OCI-LY3 (cell line): Measurements from ENCODE around the gene CLRN2.

Source experiments
- H2AFZ ChIP-seq: fragments of 200-600, 300-600 bp; shearing (Covaris generic); 2 replicates; pipeline ENCODE4 v1.6.0; 2014; ENCODE audit warnings: antibody characterized with exemption, low read depth, low read length
- H3K27ac ChIP-seq: fragments of 200-600, 300-600 bp; sonication (generic); 2 replicates; pipeline ENCODE4 v1.5.1; 2014; ENCODE audit warnings: mild to moderate bottlenecking, low read length, moderate library complexity, mixed read lengths
- H3K27me3 ChIP-seq: fragments of 200-600, 300-600 bp; sonication (generic); 2 replicates; pipeline ENCODE4 v1.6.1; 2014; ENCODE audit warnings: low read depth, low read length, mixed read lengths
- H3K36me3 ChIP-seq: fragments of 200-600, 300-600 bp; sonication (generic); replicated peaks from 2 replicates; pipeline ENCODE3; 2014; ENCODE audit warnings: low read depth, low read length, mixed read lengths
- H3K4me1 ChIP-seq: fragments of 300-600, 200-600 bp; sonication (generic); 2 replicates; pipeline ENCODE4 v1.6.1; 2014; ENCODE audit warnings: low read length, mixed read lengths
- H3K4me2 ChIP-seq: fragments of 200-600, 300-600 bp; sonication (generic); 2 replicates; pipeline ENCODE4 v1.6.1; 2014; ENCODE audit warnings: low read length, mixed read lengths
- H3K4me3 ChIP-seq: fragments of 300-600, 200-600 bp; sonication (generic); 2 replicates; pipeline ENCODE4 v1.5.1; 2014; ENCODE audit warnings: antibody characterized with exemption, mild to moderate bottlenecking, low read length, moderate library complexity
- H3K79me2 ChIP-seq: fragments of 300-600, 200-600 bp; shearing (Covaris generic); 2 replicates; pipeline ENCODE4 v1.6.1; 2014; ENCODE audit warnings: mild to moderate bottlenecking, low read length, mixed read lengths
- H3K9ac ChIP-seq: fragments of 300-600, 200-600 bp; shearing (Covaris generic); 2 replicates; pipeline ENCODE4 v1.6.0; 2014; ENCODE audit warnings: mild to moderate bottlenecking, low read length, moderate library complexity
- H3K9me3 ChIP-seq: fragments of 200-600, 300-600 bp; shearing (Covaris generic); 2 replicates; pipeline ENCODE4 v1.6.1; 2014; ENCODE audit warnings: low read length, mixed read lengths; ENCODE audit not compliant: insufficient read depth
- H4K20me1 ChIP-seq: fragments of 200-600, 300-600 bp; sonication (generic); 2 replicates; pipeline ENCODE4 v1.6.1; 2016; ENCODE audit warnings: low read length, mixed read lengths; ENCODE audit not compliant: insufficient read depth
- EZH2phosphoT487 ChIP-seq: fragments of 200-600 bp; shearing (Covaris generic); IDR thresholded peaks from 2 replicates; pipeline ENCODE4 v1.6.1; 2018; ENCODE audit warnings: antibody characterized with exemption, mixed run types, low read depth
- TF ChIP-seq, protein P1 (sequence below): fragments of 200-600, 300-600 bp; sonication (generic); IDR thresholded peaks from 2 replicates; pipeline ENCODE4 v1.5.1; 2014; ENCODE audit warnings: antibody characterized with exemption, low read length, low read depth

The CLRN2 gene

DNA sequence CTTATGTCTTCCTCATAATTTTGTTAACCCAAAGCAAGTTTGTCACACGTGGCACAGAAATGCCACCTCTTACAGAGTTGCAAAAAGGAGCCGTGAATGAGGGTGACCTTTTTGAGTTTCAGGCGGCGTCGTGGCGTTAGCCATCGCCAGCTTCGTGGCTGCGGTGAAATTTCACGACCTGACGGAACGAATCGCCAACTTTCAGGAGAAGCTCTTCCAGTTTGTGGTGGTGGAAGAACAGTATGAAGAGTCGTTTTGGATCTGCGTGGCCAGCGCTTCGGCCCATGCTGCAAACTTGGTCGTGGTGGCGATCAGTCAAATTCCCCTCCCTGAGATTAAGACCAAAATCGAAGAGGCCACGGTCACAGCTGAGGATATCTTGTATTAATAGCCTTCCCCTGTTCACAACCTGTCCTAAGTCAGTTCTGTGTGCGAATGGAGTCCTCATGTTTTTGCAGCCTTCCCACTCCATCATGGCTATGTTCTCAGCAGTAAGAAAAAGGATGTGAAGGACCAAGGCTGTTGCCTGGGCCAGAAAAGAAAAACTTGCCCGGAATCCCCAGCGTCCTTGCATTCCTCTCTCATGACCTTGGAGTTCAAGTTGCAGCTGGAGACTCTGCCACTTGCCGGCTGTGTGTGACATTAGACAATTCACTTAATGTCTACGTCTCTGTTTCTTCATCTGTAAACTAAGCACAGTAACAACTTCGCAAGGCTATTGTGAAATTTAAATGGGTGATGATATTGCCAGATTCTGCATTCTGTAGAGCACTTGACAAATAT, 11.9 kb downstream of the CLRN2 start:
- H4K20me1 ChIP-seq: no peaks in the 10 kb centered on the region
- no peaks in the 10 kb centered on the region for H3K36me3 ChIP-seq
- no peaks in the 10 kb centered on the region for H3K9me3 ChIP-seq
- no peak overlapping the region for H3K9ac ChIP-seq
- peaks cover 3% of the 10 kb centered on the region; the same call in 1 of the 2 replicates for H3K27me3 ChIP-seq
- peaks cover 21% of the 10 kb centered on the region for H3K4me1 ChIP-seq
- H3K79me2 ChIP-seq: no peaks in the 10 kb centered on the region
- TF ChIP-seq, protein P1, sequence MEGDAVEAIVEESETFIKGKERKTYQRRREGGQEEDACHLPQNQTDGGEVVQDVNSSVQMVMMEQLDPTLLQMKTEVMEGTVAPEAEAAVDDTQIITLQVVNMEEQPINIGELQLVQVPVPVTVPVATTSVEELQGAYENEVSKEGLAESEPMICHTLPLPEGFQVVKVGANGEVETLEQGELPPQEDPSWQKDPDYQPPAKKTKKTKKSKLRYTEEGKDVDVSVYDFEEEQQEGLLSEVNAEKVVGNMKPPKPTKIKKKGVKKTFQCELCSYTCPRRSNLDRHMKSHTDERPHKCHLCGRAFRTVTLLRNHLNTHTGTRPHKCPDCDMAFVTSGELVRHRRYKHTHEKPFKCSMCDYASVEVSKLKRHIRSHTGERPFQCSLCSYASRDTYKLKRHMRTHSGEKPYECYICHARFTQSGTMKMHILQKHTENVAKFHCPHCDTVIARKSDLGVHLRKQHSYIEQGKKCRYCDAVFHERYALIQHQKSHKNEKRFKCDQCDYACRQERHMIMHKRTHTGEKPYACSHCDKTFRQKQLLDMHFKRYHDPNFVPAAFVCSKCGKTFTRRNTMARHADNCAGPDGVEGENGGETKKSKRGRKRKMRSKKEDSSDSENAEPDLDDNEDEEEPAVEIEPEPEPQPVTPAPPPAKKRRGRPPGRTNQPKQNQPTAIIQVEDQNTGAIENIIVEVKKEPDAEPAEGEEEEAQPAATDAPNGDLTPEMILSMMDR: no peak
- TF ChIP-seq EZH2phosphoT487: no peak
- no peak overlapping the region for H3K4me2 ChIP-seq
- no peak overlapping the region for H3K4me3 ChIP-seq
- no peak overlapping the region for H2AFZ ChIP-seq
- H3K27ac ChIP-seq: no peak overlapping the region

DNA sequence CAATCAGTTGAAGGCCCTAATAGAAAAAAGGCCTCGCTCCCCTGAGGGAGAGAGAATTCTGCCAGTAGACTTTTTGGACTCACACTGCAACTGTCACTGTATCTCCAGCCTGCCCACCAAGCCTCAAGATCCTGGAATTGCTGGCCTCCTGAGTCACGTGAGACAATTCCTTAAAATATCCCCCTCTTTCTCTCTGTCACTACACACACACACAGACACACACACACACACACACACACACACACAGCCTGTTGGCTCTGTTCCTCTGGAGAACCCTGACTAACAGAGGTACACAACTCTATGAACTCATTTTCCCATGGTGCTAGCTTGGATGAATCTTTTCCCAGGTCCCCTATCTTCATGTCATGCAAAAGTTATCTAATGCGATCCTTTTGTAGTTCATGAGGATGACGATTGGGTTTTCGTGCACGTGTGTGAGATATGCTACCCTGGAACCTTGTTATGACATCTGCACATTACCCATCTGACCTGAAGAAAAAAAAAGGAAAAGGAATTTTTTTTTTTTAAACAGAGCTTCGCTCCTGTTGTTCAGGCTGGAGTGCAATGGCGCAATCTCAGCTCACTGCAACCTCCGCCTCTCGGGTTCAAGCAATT, 13.7 kb downstream of the CLRN2 start:
- no peak overlapping the region for H3K9ac ChIP-seq

DNA sequence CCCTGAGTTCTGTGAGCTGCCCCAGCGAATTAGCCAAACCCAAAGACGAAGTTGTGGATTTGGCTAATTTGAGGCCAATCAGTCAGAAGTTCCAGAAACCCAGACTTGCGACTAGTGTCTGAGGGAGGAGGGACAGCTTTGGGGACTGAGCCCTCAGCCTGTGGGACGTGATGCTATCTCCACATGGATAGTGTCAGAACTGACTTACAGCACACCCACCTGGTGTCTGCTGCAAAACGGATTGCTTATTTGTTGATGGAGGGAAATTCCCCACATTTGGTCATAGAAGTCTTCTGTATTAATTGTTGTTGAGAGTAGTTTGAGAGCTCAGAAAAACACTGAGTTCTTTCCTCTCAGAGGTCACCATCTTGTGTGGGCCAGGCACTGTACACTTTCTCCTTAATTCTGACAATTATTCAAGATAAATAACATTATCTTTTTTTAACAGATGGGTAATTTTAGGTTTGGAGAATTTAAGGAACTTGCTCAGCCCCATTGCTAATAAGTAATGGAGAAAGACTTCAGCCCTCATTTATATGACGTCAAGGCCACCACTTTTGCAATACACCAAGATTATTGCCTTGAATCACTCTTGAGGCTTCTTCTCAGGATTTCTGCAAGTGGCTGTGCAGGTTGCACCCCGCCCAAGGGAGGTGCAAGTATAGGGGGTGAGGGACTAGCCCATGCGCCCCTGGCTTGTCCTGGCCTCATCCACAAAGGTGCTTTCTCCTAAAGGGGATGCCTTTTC, 16.7 kb downstream of the CLRN2 start:
- Histone ChIP-seq H3K9me3 (no peaks in the 10 kb centered on the region), H3K79me2 (no peaks in the 10 kb centered on the region), H3K4me3 (no peak overlapping the region), H2AFZ (no peak overlapping the region), H4K20me1 (no peaks in the 10 kb centered on the region), H3K4me2 (no peak overlapping the region), H3K4me1 (peaks cover 25% of the 10 kb centered on the region), H3K9ac (no peak overlapping the region), H3K36me3 (no peaks in the 10 kb centered on the region), H3K27me3 (peaks cover 3% of the 10 kb centered on the region; the same call in 1 of the 2 replicates), H3K27ac (no peak overlapping the region)
- TF ChIP-seq, protein P1: no peak
- TF ChIP-seq EZH2phosphoT487: no peak

More for the DNA sequence above, 13.7 kb downstream of the CLRN2 start:
- Histone ChIP-seq H3K27me3 (peaks cover 3% of the 10 kb centered on the region; the same call in 1 of the 2 replicates), H3K4me2 (no peak overlapping the region), H3K4me1 (peaks cover 24% of the 10 kb centered on the region), H3K79me2 (no peaks in the 10 kb centered on the region), H3K4me3 (no peak overlapping the region), H4K20me1 (no peaks in the 10 kb centered on the region), H3K9me3 (no peaks in the 10 kb centered on the region), H3K36me3 (no peaks in the 10 kb centered on the region), H2AFZ (no peak overlapping the region), H3K27ac (no peak overlapping the region)
- TF ChIP-seq, protein P1: no peak
- no peak for TF ChIP-seq EZH2phosphoT487

DNA sequence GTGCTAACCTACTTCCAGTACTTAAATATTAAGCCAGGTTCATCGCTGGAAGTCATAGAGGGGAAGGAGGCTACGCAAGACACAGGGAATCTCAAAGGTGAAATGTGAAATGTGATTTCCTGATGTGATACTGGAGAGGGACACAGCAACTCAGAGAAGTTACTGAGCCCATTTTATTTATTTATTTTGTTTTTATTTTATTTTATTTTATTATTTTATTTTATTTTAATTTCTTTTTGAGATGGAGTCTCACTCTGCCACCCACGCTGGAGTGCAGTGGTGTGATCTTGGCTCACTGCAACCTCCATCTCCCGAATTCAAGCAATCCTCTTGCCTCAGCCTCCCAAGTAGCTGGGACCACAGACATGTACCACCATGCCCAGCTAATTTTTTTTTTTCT, 19.7 kb downstream of the CLRN2 start:
- TF ChIP-seq EZH2phosphoT487: no peak
- TF ChIP-seq, protein P1: no peak
- peaks cover 20% of the 10 kb centered on the region for H3K4me1 ChIP-seq
- no peak overlapping the region for H3K9ac ChIP-seq
- H3K4me3 ChIP-seq: no peak overlapping the region
- no peak overlapping the region for H2AFZ ChIP-seq
- no peaks in the 10 kb centered on the region for H4K20me1 ChIP-seq
- H3K4me2 ChIP-seq: no peak overlapping the region
- no peak overlapping the region for H3K27ac ChIP-seq
- no peaks in the 10 kb centered on the region for H3K9me3 ChIP-seq
- H3K27me3 ChIP-seq: no peaks in the 10 kb centered on the region
- no peaks in the 10 kb centered on the region for H3K36me3 ChIP-seq
- H3K79me2 ChIP-seq: no peaks in the 10 kb centered on the region
